GM18909 (cell line): Measurements from ENCODE around the gene OPN4.

Experiments
- ATAC-seq: cut with Tn5 transposase; IDR thresholded peaks from one replicate; pipeline ENCODE4 v1.9.1; 2021; ENCODE audit warnings: mild to moderate bottlenecking; ENCODE audit not compliant: unreplicated experiment, poor library complexity

The OPN4 gene

DNA sequence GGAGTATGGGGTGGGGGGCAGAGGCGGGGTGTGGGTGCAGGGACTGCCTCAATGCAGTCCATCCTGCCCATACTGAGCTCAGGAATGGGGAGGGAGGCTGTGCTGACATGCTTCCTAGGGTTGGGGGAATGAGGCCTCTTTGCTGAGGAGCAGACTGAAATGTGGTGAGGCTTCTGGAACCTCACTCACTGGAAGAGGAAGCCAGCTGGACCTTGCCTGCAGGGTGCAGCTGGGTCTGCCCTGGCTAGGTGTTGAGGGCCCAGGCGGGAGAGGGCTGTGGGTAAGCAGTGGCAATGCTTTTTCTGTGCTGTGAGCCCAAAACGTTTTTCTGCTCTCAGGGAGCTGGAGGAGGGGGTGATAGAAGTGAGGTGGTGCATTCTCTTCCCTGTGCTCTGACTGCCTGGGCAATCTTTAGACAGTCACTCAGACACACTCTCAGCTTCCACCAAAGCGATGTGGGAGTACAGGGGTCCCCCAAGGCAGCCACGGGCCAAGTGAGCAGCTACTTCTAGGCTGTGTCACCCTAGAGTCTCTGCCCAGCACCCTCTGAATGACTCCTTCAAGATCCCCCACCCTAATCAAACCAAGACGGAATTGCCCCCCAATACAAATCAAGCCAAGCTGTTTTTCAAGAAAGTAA lies 60.9 kb downstream of the OPN4 start:
- no peak for ATAC-seq

DNA sequence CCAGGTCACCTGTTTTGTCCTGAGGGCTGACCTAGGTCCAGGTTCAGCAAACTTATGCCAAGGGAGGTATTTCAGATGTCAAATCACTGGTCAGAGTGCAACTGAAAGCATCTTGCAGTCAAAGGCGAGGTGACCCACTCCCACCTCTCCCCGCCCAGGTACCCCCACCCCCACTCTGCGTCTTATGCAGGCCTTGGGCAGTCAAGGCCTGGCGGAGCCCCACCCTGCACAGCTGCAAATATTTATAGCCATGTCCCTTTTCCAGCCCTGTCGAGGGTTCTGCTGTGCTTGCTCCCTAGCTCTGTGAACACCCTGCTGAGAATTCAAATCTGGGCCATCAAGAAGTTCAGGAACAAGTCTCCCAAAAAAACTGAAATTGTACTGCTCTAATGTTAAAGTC lies 61.5 kb downstream of the OPN4 start:
- no peak for ATAC-seq
